ENCODE results near the gene FUT2.

DNA sequence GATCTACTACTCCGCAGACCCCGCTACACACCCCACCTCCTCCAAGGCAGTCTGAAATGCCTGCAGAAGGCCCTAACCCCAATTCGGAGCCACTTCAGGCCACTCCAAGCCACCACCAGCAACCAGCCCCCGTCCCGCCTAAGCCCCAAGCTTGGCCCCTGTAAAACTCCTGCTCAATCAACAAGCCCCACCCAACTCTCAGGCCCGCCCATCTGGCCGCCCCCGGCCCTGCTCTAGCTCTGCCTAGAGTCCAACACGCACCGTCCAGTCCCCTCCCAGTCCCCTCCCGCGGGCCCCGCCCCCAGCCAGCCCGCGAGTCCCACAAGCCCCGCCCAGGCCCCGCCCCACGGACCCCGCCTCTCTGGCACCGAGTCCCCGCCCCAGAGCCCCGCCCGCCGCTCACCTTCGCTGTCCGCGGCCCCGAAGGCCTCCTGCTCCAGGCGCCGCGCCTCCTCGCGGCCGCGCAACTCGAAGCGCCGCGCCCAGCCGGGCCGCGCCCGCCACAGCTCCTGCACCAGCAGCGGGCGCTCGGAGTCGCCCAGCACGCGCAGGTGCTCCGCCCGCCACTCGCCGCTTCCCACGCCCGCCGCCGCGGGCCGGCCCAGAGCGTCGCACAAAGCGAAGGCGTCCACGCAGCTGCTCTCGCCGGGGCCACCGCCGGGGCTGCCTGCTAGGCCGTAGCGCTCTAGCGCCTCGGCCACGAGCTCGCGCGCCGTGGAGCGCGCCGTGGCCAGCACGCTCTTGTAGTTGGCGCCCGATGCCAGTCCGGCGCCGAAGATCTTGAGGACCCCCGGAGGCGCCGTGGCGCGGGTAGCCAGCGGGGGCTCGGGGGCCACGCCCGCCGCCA, 43.0 kb downstream of the FUT2 start:
- TF ChIP-seq SUZ12 (IDR thresholded peaks at IDR 0.05; ENCODE audit: unreplicated experiment) (no peak), NRF1 (conservative IDR thresholded peaks at IDR 0.05; ENCODE audit: low read depth, low read length) (no peak)
- TF ChIP-seq, protein P1, sequence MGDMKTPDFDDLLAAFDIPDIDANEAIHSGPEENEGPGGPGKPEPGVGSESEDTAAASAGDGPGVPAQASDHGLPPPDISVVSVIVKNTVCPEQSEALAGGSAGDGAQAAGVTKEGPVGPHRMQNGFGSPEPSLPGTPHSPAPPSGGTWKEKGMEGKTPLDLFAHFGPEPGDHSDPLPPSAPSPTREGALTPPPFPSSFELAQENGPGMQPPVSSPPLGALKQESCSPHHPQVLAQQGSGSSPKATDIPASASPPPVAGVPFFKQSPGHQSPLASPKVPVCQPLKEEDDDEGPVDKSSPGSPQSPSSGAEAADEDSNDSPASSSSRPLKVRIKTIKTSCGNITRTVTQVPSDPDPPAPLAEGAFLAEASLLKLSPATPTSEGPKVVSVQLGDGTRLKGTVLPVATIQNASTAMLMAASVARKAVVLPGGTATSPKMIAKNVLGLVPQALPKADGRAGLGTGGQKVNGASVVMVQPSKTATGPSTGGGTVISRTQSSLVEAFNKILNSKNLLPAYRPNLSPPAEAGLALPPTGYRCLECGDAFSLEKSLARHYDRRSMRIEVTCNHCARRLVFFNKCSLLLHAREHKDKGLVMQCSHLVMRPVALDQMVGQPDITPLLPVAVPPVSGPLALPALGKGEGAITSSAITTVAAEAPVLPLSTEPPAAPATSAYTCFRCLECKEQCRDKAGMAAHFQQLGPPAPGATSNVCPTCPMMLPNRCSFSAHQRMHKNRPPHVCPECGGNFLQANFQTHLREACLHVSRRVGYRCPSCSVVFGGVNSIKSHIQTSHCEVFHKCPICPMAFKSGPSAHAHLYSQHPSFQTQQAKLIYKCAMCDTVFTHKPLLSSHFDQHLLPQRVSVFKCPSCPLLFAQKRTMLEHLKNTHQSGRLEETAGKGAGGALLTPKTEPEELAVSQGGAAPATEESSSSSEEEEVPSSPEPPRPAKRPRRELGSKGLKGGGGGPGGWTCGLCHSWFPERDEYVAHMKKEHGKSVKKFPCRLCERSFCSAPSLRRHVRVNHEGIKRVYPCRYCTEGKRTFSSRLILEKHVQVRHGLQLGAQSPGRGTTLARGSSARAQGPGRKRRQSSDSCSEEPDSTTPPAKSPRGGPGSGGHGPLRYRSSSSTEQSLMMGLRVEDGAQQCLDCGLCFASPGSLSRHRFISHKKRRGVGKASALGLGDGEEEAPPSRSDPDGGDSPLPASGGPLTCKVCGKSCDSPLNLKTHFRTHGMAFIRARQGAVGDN (IDR thresholded peaks at IDR 0.05), result peak; percentile 51
- TF ChIP-seq, protein P2, sequence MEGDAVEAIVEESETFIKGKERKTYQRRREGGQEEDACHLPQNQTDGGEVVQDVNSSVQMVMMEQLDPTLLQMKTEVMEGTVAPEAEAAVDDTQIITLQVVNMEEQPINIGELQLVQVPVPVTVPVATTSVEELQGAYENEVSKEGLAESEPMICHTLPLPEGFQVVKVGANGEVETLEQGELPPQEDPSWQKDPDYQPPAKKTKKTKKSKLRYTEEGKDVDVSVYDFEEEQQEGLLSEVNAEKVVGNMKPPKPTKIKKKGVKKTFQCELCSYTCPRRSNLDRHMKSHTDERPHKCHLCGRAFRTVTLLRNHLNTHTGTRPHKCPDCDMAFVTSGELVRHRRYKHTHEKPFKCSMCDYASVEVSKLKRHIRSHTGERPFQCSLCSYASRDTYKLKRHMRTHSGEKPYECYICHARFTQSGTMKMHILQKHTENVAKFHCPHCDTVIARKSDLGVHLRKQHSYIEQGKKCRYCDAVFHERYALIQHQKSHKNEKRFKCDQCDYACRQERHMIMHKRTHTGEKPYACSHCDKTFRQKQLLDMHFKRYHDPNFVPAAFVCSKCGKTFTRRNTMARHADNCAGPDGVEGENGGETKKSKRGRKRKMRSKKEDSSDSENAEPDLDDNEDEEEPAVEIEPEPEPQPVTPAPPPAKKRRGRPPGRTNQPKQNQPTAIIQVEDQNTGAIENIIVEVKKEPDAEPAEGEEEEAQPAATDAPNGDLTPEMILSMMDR (IDR thresholded peaks at IDR 0.05 in 2 of 3, conservative IDR thresholded peaks at IDR 0.05 in 1 of 3; ENCODE audit: control insufficient read depth in 2 of 3, extremely low read depth in 1 of 3, insufficient read depth in 1 of 3, low read depth in 3 of 3, low read length in 3 of 3), result peak in 2 of 3 experiments; percentile 25 to 48; a peak in 3 of 6 replicates

Data from GM12878 (cell line).